Spleen (tissue), 11 donors: ENCODE results near the gene SELENOO. TPM values are rescaled to one million over a fixed set of nuclear protein-coding genes. Genes with fewer than 3 reads are reported as not detected.

Source experiments
- DNase-seq: peaks from one replicate; pipeline ENCODE4 v3.0.0-alpha.2; 2020
- H3K27ac ChIP-seq, 8 donors: fragments of 200-600 bp; sonication (generic) in 7 of 8; 1 replicate in 4 of 8; 2 replicates in 4 of 8; pipeline versions ENCODE4 v1.5.0 to v1.8.0; 2016 to 2021; ENCODE audit warnings: inconsistent platforms in 4 of 8, mild to moderate bottlenecking in 4 of 8, moderate library complexity in 1 of 8
- H3K27me3 ChIP-seq, 7 donors: fragments of 200-600 bp; sonication (generic) in 6 of 7; replicated peaks in 1 of 7; 1 replicate in 4 of 7; 2 replicates in 3 of 7; pipeline versions ENCODE4 v1.5.0 to v1.8.0; 2016 to 2021; ENCODE audit warnings: inconsistent platforms in 3 of 7, mild to moderate bottlenecking in 1 of 7
- H3K36me3 ChIP-seq, 6 donors: fragments of 200-600 bp; sonication (generic) in 5 of 6; 1 replicate in 4 of 6; 2 replicates in 2 of 6; pipeline versions ENCODE4 v1.5.0 to v1.8.0; 2016 to 2021; ENCODE audit warnings: inconsistent platforms in 2 of 6
- H3K4me1 ChIP-seq, 6 donors: fragments of 200-600 bp; sonication (generic) in 5 of 6; 1 replicate in 3 of 6; 2 replicates in 3 of 6; pipeline versions ENCODE4 v1.5.0 to v1.8.0; 2016 to 2021; ENCODE audit warnings: inconsistent platforms in 3 of 6
- H3K4me3 ChIP-seq, 8 donors: fragments of 200-600 bp; sonication (generic) in 7 of 8; 1 replicate in 4 of 8; 2 replicates in 4 of 8; pipeline versions ENCODE4 v1.5.0 to v1.8.0; 2016 to 2021; ENCODE audit warnings: inconsistent platforms in 4 of 8, mild to moderate bottlenecking in 4 of 8, moderate library complexity in 2 of 8
- H3K9me3 ChIP-seq, 8 donors: fragments of 200-600 bp; sonication (generic) in 7 of 8; 1 replicate in 4 of 8; 2 replicates in 4 of 8; pipeline versions ENCODE4 v1.5.0 to v1.8.0; 2016 to 2021; ENCODE audit warnings: inconsistent platforms in 4 of 8
- POLR2A ChIP-seq, 3 donors: fragments of 450-650 bp; IDR thresholded peaks; one replicate each; pipeline ENCODE4 v1.5.1; 2017; ENCODE audit warnings: antibody characterized with exemption in 3 of 3, mild to moderate bottlenecking in 1 of 3
- POLR2AphosphoS5 ChIP-seq, 3 donors: sonication (generic); formaldehyde crosslinking; IDR thresholded peaks; one replicate each; pipeline ENCODE4 v1.5.1; 2017; ENCODE audit warnings: antibody characterized with exemption in 3 of 3
- WGBS, 5 donors: extraction: QIAGEN DNeasy Blood & Tissue Kit in 3 of 5; methylation state at CpG; one replicate each; pipeline versions ENCODE4 v1.1.5 to v1.1.7; 2013 to 2018; 5-methylcytosine and 5-hydroxymethylcytosine counted together
- intact Hi-C: fragments of 100-400 bp; cut with DNase I; formaldehyde crosslinking; loops from one replicate; pipeline ENCODE4 v1.15.0; 2023; ENCODE audit warnings: low total_unique reads
- polyA plus RNA-seq, 3 donors: library from polyadenylated mRNA; stranded (reverse); fragments of 200-250 nt; gene quantifications; one replicate each; pipeline ENCODE4 v1.2.1, GENCODE V29; 2013
- total RNA-seq, 7 donors: library from RNA; depleted of rRNA in 3 of 7; stranded (reverse); fragments of >200 nt in 3 of 7; fragmentation: NEBNext Ultra II Directional in 4 of 7; extraction: Animal tissue kit (Norgen Biotek cat#: 25700) in 4 of 7; gene quantifications; one replicate each; pipeline versions ENCODE4 v1.1.0 to v1.2.1, GENCODE V29; 2016 to 2021
- TF ChIP-seq, protein P1 (sequence below), 11 experiments: fragments of 200-600 bp in 7 of 11; fragments of 450-650 bp in 4 of 11; sonication (generic) in 4 of 11; IDR thresholded peaks in 8 of 11; conservative IDR thresholded peaks in 3 of 11; 1 replicate in 7 of 11; 2 replicates in 4 of 11; pipeline versions ENCODE4 v1.4.0 to v1.8.0; 2016 to 2021; ENCODE audit warnings: antibody characterized with exemption in 11 of 11, inconsistent platforms in 4 of 11, mild to moderate bottlenecking in 1 of 11
- donor health status: healthy with polysubstance abuse.
- donor health status: DM: no; HTN: no; CAD: no; lungs with moderate emphysema.
- donor health status: DM: no; HTN: no; CAD: no.
- donor health status: Bipolar disorder and iron deficiency.
- donor health status: healthy.
- donor health status: DM: no; HTN: no; CAD: no.
- donor health status: DM: yes; HTN: yes; CAD: no.

SELENOO gene
- total and polyA plus RNA-seq, 10 donors: 25.4 to 70.8 (median 29.5) TPM

DNA sequence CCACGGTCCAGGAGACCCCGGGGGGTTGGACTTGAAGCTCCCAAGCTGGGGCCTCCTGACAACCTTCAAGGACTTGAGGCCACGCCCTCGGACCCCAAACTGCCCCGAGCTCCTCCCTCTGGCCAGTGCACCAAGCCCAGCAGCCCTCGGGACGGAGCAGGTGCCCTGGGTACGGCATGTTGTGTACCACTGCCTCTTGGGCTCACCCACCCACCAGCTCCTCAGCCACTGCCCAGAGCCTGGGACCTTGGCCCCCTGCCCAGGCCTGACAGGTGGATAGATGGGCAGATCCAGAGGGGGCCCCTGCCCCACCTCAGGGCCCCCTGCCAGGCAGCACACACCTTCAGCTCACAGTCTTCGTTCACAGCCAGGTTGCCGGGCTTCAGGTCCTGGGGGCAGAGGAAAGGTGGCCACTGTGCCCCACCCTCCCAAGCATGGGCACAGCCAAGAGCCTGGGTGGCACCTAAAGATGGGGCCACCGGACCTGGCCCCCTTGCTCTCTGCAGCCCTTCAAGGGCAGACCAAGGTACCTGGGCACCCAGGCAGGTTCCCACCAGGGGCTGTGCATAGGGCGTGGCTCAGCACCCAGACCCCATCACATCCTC, 55.5 kb downstream of the SELENOO start:
- Histone ChIP-seq H3K4me1 (peaks cover 8 to 24% (median 18%) of the 10 kb centered on the region in 6 donors), H3K4me3 (no peak overlapping the region), H3K27me3 (peaks cover 0 to 32% (median 11%) of the 10 kb centered on the region in 7 donors), H3K27ac (no peak overlapping the region), H3K9me3 (no peaks in the 10 kb centered on the region), H3K36me3 (no peaks in the 10 kb centered on the region)
- DNase-seq: no peak
- 83 to 100% (median 92%) methylated on average over 1 to 12 of the region's 12 CpGs for WGBS, 5 donors
- TF ChIP-seq, protein P1, sequence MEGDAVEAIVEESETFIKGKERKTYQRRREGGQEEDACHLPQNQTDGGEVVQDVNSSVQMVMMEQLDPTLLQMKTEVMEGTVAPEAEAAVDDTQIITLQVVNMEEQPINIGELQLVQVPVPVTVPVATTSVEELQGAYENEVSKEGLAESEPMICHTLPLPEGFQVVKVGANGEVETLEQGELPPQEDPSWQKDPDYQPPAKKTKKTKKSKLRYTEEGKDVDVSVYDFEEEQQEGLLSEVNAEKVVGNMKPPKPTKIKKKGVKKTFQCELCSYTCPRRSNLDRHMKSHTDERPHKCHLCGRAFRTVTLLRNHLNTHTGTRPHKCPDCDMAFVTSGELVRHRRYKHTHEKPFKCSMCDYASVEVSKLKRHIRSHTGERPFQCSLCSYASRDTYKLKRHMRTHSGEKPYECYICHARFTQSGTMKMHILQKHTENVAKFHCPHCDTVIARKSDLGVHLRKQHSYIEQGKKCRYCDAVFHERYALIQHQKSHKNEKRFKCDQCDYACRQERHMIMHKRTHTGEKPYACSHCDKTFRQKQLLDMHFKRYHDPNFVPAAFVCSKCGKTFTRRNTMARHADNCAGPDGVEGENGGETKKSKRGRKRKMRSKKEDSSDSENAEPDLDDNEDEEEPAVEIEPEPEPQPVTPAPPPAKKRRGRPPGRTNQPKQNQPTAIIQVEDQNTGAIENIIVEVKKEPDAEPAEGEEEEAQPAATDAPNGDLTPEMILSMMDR (IDR thresholded peaks at IDR 0.05 in 8 of 11, conservative IDR thresholded peaks at IDR 0.05 in 3 of 11): no peak
- TF ChIP-seq POLR2A (IDR thresholded peaks at IDR 0.05) (no peak), POLR2AphosphoS5 (IDR thresholded peaks at IDR 0.05) (no peak)
- intact Hi-C loops: no loop called here

GRCh38 chr22:50257041-50257440, 56.2 kb downstream of the SELENOO start:
- H3K4me1 ChIP-seq: peaks cover 5 to 22% (median 16%) of the 10 kb centered on the region in 6 donors
- no peaks in the 10 kb centered on the region for H3K9me3 ChIP-seq
- no peaks in the 10 kb centered on the region for H3K36me3 ChIP-seq
- 82 to 95% (median 91%) methylated on average over 10 to 16 of the region's 16 CpGs for WGBS, 5 donors
- no peak for TF ChIP-seq POLR2AphosphoS5 (IDR thresholded peaks at IDR 0.05)
- TF ChIP-seq, protein P1 (IDR thresholded peaks at IDR 0.05 in 8 of 11, conservative IDR thresholded peaks at IDR 0.05 in 3 of 11): no peak
- no peak for TF ChIP-seq POLR2A (IDR thresholded peaks at IDR 0.05)
- H3K27me3 ChIP-seq: peaks cover 0 to 39% (median 16%) of the 10 kb centered on the region in 7 donors
- H3K27ac ChIP-seq: no peak overlapping the region
- H3K4me3 ChIP-seq: no peak overlapping the region
- intact Hi-C loops: no loop called here
- no peak for DNase-seq

DNA sequence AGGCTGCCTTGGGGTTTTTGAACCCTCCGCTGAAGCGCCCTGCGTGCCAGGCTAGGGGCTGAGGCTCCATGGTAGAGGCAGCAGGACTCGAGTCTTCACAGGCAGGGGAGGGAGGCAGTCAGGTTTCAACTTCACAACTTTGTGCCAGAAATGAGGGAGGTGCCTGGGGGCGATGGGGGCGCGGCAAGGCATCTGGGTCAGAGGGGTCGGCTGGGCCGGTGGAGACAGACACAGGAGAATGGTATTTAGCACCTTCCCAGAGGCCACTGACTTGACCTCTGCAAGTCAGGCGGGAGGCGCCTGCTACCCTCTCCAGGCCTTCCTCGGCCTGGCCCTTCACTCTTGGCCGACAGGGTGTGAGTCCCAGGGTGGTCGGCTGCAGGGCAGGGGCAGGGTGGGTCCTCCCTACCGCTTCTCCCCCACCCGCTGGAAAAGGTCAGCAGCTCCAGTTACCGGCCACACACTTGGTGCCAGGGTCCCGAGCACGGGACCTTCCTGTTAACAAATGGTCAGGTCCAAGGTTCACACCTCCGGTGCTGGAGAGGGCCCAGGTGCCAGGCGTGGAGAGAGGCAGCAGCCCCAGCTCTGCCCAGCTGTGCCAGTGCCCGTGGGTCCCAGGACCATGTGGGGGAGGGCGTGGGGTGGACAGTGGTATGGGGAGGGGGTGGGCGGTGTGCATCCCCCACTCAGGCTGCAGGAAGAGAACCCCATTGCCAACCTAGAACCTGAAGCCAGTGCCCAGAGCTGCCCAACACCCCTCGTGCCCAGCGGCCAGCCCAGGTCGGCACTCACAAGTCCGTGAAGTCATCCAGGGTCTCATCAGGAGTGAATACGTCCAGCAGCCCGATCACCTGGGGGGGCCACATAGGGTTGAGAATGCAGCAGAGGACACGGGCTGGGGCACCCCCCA, 56.9 kb downstream of the SELENOO start:
- 77 to 93% (median 84%) methylated on average over 19 to 31 of the region's 31 CpGs for whole genome bisulfite sequencing, 5 donors
- peaks cover 5 to 25% (median 20%) of the 10 kb centered on the region in 6 donors for H3K4me1 ChIP-seq
- no peak for DNase-seq
- intact Hi-C loops: no loop called here
- no peaks in the 10 kb centered on the region for H3K36me3 ChIP-seq
- no peak for TF ChIP-seq POLR2A (IDR thresholded peaks at IDR 0.05)
- TF ChIP-seq, protein P1 (IDR thresholded peaks at IDR 0.05 in 8 of 11, conservative IDR thresholded peaks at IDR 0.05 in 3 of 11): no peak
- TF ChIP-seq POLR2AphosphoS5 (IDR thresholded peaks at IDR 0.05): no peak
- H3K27ac ChIP-seq: no peak overlapping the region
- peaks cover 0 to 46% (median 22%) of the 10 kb centered on the region in 7 donors for H3K27me3 ChIP-seq
- no peak overlapping the region for H3K4me3 ChIP-seq
- no peaks in the 10 kb centered on the region for H3K9me3 ChIP-seq
